ENCODE results near the gene IZUMO4. TPM values are rescaled to one million over a fixed set of nuclear protein-coding genes. Genes with fewer than 3 reads are reported as not detected.

Gene IZUMO4
- total RNA-seq, 1 donor from 2014 or later = 5.8 TPM

GRCh38 chr19:2048959-2049740 is 47.6 kb upstream of the IZUMO4 start:
- no peaks in the 10 kb centered on the region for H3K36me3 Mint-ChIP-seq (ENCODE audit: low read depth, unreplicated experiment)
- H3K4me3 Mint-ChIP-seq (ENCODE audit: unreplicated experiment) = peak overlapping the region; percentile 90
- H3K4me3 ChIP-seq (ENCODE audit: insufficient read depth, low read depth, low read length) = peak overlapping the region; percentile 78
- no peaks in the 10 kb centered on the region for H3K27me3 ChIP-seq (ENCODE audit: insufficient read depth, low read length)
- no peaks in the 10 kb centered on the region for H3K9me3 Mint-ChIP-seq (ENCODE audit: unreplicated experiment)
- H3K4me1 Mint-ChIP-seq (ENCODE audit: low read depth, unreplicated experiment) = peaks cover 6% of the 10 kb centered on the region
- H3K4me2 ChIP-seq (ENCODE audit: low read length) = peak overlapping the region; percentile 98
- H3K27me3 Mint-ChIP-seq (ENCODE audit: low read depth, unreplicated experiment) = no peaks in the 10 kb centered on the region
- no peaks in the 10 kb centered on the region for H3K9me3 ChIP-seq (ENCODE audit: insufficient read depth, low read depth, low read length)
- peaks cover 57% of the 10 kb centered on the region for H4K20me1 ChIP-seq (ENCODE audit: insufficient read depth, low read length)
- peaks cover 61% of the 10 kb centered on the region for H3K79me2 ChIP-seq (ENCODE audit: insufficient read depth, low read length)
- TF ChIP-seq CTCF (IDR thresholded peaks at IDR 0.05; ENCODE audit: insufficient read depth, low read depth, low read length) = no peak
- no peak for TF ChIP-seq EZH2 (IDR thresholded peaks at IDR 0.05; ENCODE audit: insufficient read depth, low read length)
- FAIRE-seq (no peak), DNase-seq (ENCODE audit: low read depth) (no peak)
- H3K9ac ChIP-seq (ENCODE audit: low read length) = peak overlapping the region; percentile 81
- H3K27ac ChIP-seq (ENCODE audit: low read depth, low read length) = peak overlapping the region; percentile 2
- H2AFZ ChIP-seq (ENCODE audit: low read depth, low read length) = no peak overlapping the region
- no peak overlapping the region for H3K27ac Mint-ChIP-seq (ENCODE audit: unreplicated experiment)
- peaks cover 29% of the 10 kb centered on the region for H3K4me1 ChIP-seq (ENCODE audit: insufficient read depth, low read length)
- H3K36me3 ChIP-seq (ENCODE audit: insufficient read depth, low read length) = no peaks in the 10 kb centered on the region

GRCh38 chr19:2049741-2050348 is 46.9 kb upstream of the IZUMO4 start:
- peak overlapping the region; percentile 90 for H3K4me3 Mint-ChIP-seq (ENCODE audit: unreplicated experiment)
- Histone ChIP-seq H3K4me3 (ENCODE audit: insufficient read depth, low read depth, low read length) (peak overlapping the region; percentile 78), H3K27me3 (ENCODE audit: insufficient read depth, low read length) (no peaks in the 10 kb centered on the region), H3K9me3 (ENCODE audit: insufficient read depth, low read depth, low read length) (no peaks in the 10 kb centered on the region), H4K20me1 (ENCODE audit: insufficient read depth, low read length) (peaks cover 50% of the 10 kb centered on the region), H3K4me2 (ENCODE audit: low read length) (peak overlapping the region; percentile 98), H3K27ac (ENCODE audit: low read depth, low read length) (peak overlapping the region; percentile 10), H3K9ac (ENCODE audit: low read length) (peak overlapping the region; percentile 81), H2AFZ (ENCODE audit: low read depth, low read length) (no peak overlapping the region), H3K36me3 (ENCODE audit: insufficient read depth, low read length) (no peaks in the 10 kb centered on the region), H3K79me2 (ENCODE audit: insufficient read depth, low read length) (peaks cover 57% of the 10 kb centered on the region), H3K4me1 (ENCODE audit: insufficient read depth, low read length) (peaks cover 29% of the 10 kb centered on the region)
- FAIRE-seq (no peak), DNase-seq (ENCODE audit: low read depth) (peak; percentile 64)
- TF ChIP-seq CTCF (IDR thresholded peaks at IDR 0.05; ENCODE audit: insufficient read depth, low read depth, low read length) (no peak), EZH2 (IDR thresholded peaks at IDR 0.05; ENCODE audit: insufficient read depth, low read length) (no peak)
- H3K9me3 Mint-ChIP-seq (ENCODE audit: unreplicated experiment) = no peaks in the 10 kb centered on the region
- no peaks in the 10 kb centered on the region for H3K36me3 Mint-ChIP-seq (ENCODE audit: low read depth, unreplicated experiment)
- H3K27ac Mint-ChIP-seq (ENCODE audit: unreplicated experiment) = peak overlapping the region; percentile 66
- H3K27me3 Mint-ChIP-seq (ENCODE audit: low read depth, unreplicated experiment) = no peaks in the 10 kb centered on the region
- peaks cover 6% of the 10 kb centered on the region for H3K4me1 Mint-ChIP-seq (ENCODE audit: low read depth, unreplicated experiment)

All from astrocyte (in vitro differentiated cells and primary cell).